PC-9 (cell line): ENCODE measurements around the gene FOXM1. TPM values are rescaled to one million over a fixed set of nuclear protein-coding genes. Genes with fewer than 3 reads are reported as not detected.
"Not testable (repeated sequence)": the region's sequence is repeated elsewhere in the genome, so short reads cannot be mapped to it uniquely, and the experiment has no call there.

Experiments
- BruUV-seq: library from RNA; stranded (reverse); fragments of 400-500 nt; replicated peaks from 2 replicates; lab custom pipeline; 2021; lab: Mats Ljungman, UMichigan
- CTCF ChIA-PET: fragments of 300-600 bp; sonication (Branson Sonifier 250); formaldehyde crosslinking; loops from one replicate; lab custom pipeline; 2022; ENCODE audit warnings: antibody characterized with exemption; lab: Charles Lee
- POLR2A ChIA-PET: fragments of 300-600 bp; sonication (Branson Sonifier 250); formaldehyde crosslinking; loops from one replicate; lab custom pipeline; 2022; ENCODE audit warnings: antibody characterized with exemption; ENCODE audit not compliant: unreplicated experiment; lab: Charles Lee
- DNase-seq, 2 experiments: peaks; one replicate each; pipeline versions ENCODE4 v3.0.0 to v3.0.0-alpha.2; 2015 to 2022; ENCODE audit warnings: mixed read lengths in 1 of 2
- H2AFZ ChIP-seq: fragments of 200-600 bp; sonication (generic); 2 replicates; pipeline ENCODE4 v1.8.1; 2017; ENCODE audit warnings: antibody characterized with exemption
- H3F3A ChIP-seq: fragments of 200-600 bp; sonication (generic); 2 replicates; pipeline ENCODE4 v1.8.1; 2017; ENCODE audit warnings: antibody characterized with exemption, mild to moderate bottlenecking, low read depth; ENCODE audit not compliant: insufficient read depth
- H3K27ac ChIP-seq: fragments of 200-600 bp; sonication (generic); 2 replicates; pipeline ENCODE4 v1.6.1; 2016; ENCODE audit warnings: mixed run types
- H3K27me3 ChIP-seq: fragments of 200-600 bp; sonication (generic); 2 replicates; pipeline ENCODE4 v1.6.1; 2016; ENCODE audit warnings: low read depth, mixed run types; ENCODE audit not compliant: insufficient read depth
- H3K36me3 ChIP-seq: fragments of 200-600 bp; sonication (generic); 2 replicates; pipeline ENCODE4 v1.6.1; 2016; ENCODE audit warnings: low read depth, mixed run types
- H3K4me1 ChIP-seq: fragments of 200-600 bp; sonication (generic); replicated peaks from 2 replicates; pipeline ENCODE4 v1.6.1; 2016; ENCODE audit warnings: mixed run types; ENCODE audit not compliant: insufficient read depth
- H3K4me2 ChIP-seq: fragments of 200-600 bp; sonication (generic); 2 replicates; pipeline ENCODE4 v1.6.1; 2017; ENCODE audit warnings: mixed run types
- H3K4me3 ChIP-seq: fragments of 200-600 bp; sonication (generic); 2 replicates; pipeline ENCODE4 v1.6.1; 2016; ENCODE audit warnings: mixed run types
- H3K79me2 ChIP-seq: fragments of 200-600 bp; sonication (generic); 2 replicates; pipeline ENCODE4 v1.6.1; 2017; ENCODE audit warnings: low read depth, mixed run types
- H3K9me2 ChIP-seq: fragments of 200-600 bp; sonication (generic); 2 replicates; pipeline ENCODE4 v1.8.1; 2017; ENCODE audit warnings: mild to moderate bottlenecking; ENCODE audit not compliant: insufficient read depth
- H3K9me3 ChIP-seq: fragments of 200-600 bp; sonication (generic); 2 replicates; pipeline ENCODE4 v1.8.1; 2016; ENCODE audit warnings: low read depth; ENCODE audit not compliant: insufficient read depth
- H4K20me1 ChIP-seq: fragments of 200-600 bp; sonication (generic); 2 replicates; pipeline ENCODE4 v1.8.1; 2017; ENCODE audit not compliant: insufficient read depth
- CTCF ChIP-seq: fragments of 200-600 bp; sonication (generic); conservative IDR thresholded peaks from 2 replicates; pipeline ENCODE4 v1.6.1; 2017; ENCODE audit warnings: mixed run types, antibody characterized with exemption, mild to moderate bottlenecking, moderate library complexity
- EZH2 ChIP-seq: fragments of 200-600 bp; sonication (generic); IDR thresholded peaks from 2 replicates; pipeline ENCODE4 v1.8.0; 2017; ENCODE audit warnings: antibody characterized with exemption, low read depth
- intact Hi-C: fragments of 100-400 bp; cut with micrococcal nuclease; formaldehyde crosslinking; loops from one replicate; pipeline ENCODE4 v1.10.0; 2022; ENCODE audit not compliant: unreplicated experiment
- total RNA-seq: library from RNA; stranded (reverse); gene quantifications from 2 replicates; pipeline ENCODE4 v1.2.3, GENCODE V29; 2021

FOXM1 gene
- total RNA-seq, 1 experiment from 2014 or later, result 225 TPM

- Histone ChIP-seq H3K27ac (no peak overlapping the region), H3K36me3 (peaks cover 27% of the 10 kb centered on the region), H3K79me2 (peaks cover 66% of the 10 kb centered on the region), H3K9me3 (no peaks in the 10 kb centered on the region), H2AFZ (peak overlapping the region; percentile 80), H3K9me2 (no peaks in the 10 kb centered on the region), H3K4me3 (peak overlapping the region; percentile 71), H3K27me3 (no peaks in the 10 kb centered on the region), H4K20me1 (peaks cover 15% of the 10 kb centered on the region), H3F3A (peaks cover 13% of the 10 kb centered on the region; the same call in 1 of the 2 replicates), H3K4me1 (peaks cover 15% of the 10 kb centered on the region; the same call in 1 of the 2 replicates), H3K4me2 (peak overlapping the region; percentile 98)
- ChIA-PET CTCF (interaction anchor here (0.7 kb wide), 1 partner anchor 13 kb away, joined by 3 read pairs; no protein-coding TSS in a partner anchor), POLR2A (interaction anchor here (0.6 to 0.7 kb wide), 2 partner anchors 73 to 1772 kb away, joined by 3 read pairs; partner anchors contain the start of genes AKAP3 and NDUFA9)
- TSS peak; percentile 58 for BruUV-seq
- no peak for DNase-seq
- intact Hi-C loops, result loop anchor here (1.0 to 5.0 kb wide), 5 partner anchors 15 to 166 kb away; partner anchors contain the start of genes ITFG2 and TEAD4
- TF ChIP-seq CTCF (no peak), EZH2 (no peak)
Measured at GRCh38 chr12:2876431-2877046, 435 bp downstream of the FOXM1 start.

DNA sequence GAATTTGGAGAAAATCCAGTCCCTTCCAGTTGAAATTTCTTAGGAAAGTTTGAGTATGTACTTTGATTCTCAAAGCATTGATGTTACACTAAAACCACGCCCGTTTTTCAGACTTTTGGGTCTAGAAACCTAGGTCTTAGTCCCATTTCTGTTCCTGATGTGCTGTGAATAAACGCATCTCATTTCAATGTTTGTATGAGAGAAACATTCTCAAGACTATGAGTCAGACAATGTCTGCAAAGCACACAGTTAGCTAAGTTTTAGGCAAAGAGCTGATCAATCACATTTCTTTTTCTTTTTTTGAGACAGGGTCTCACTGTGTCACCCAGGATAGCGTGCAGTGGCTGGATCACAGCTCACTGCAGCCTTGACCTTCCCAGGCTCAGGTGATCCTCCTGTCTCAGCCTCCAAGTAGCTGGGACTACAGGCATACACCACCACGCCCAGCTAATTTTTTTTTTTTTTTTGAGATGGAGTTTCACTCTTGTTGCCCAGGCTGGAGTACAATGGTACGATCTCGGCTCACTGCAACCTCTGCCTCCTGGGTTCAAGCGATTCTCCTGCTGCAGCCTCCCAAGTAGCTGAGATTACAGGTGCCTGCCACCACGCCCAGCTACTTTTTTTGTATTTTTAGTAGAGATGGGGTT, 7.9 kb downstream of the FOXM1 start:
- H3K4me2 ChIP-seq, H3K9me2 ChIP-seq, BruUV-seq, H3K4me3 ChIP-seq, H4K20me1 ChIP-seq, intact Hi-C loops, H3K4me1 ChIP-seq, H3K79me2 ChIP-seq, CTCF ChIA-PET, H2AFZ ChIP-seq, H3K27me3 ChIP-seq, H3K9me3 ChIP-seq, DNase-seq, POLR2A ChIA-PET, H3K27ac ChIP-seq, H3F3A ChIP-seq: not testable (repeated sequence)
- H3K36me3 ChIP-seq, result peaks cover 44% of the 10 kb centered on the region

- Histone ChIP-seq H4K20me1 (no peaks in the 10 kb centered on the region), H3F3A (peaks cover 3% of the 10 kb centered on the region; the same call in 1 of the 2 replicates), H3K4me1 (no peaks in the 10 kb centered on the region), H3K4me2 (no peak overlapping the region), H3K9me3 (no peaks in the 10 kb centered on the region), H3K4me3 (no peak overlapping the region), H3K36me3 (peaks cover 20% of the 10 kb centered on the region), H3K27me3 (no peaks in the 10 kb centered on the region), H2AFZ (no peak overlapping the region), H3K79me2 (no peaks in the 10 kb centered on the region), H3K9me2 (no peaks in the 10 kb centered on the region), H3K27ac (no peak overlapping the region)
- intact Hi-C loops, result no loop called here
- no TSS peak for BruUV-seq
- no peak for TF ChIP-seq CTCF
- TF ChIP-seq EZH2, result no peak
- CTCF ChIA-PET, result no interaction called here
- POLR2A ChIA-PET, result interaction anchor here (0.7 to 1.0 kb wide), 2 partner anchors 66 to 94 kb away, joined by 3 to 4 read pairs; no protein-coding TSS in a partner anchor
- DNase-seq, result no peak
Measured at GRCh38 chr12:2864198-2864597, 12.8 kb downstream of the FOXM1 start.

DNA sequence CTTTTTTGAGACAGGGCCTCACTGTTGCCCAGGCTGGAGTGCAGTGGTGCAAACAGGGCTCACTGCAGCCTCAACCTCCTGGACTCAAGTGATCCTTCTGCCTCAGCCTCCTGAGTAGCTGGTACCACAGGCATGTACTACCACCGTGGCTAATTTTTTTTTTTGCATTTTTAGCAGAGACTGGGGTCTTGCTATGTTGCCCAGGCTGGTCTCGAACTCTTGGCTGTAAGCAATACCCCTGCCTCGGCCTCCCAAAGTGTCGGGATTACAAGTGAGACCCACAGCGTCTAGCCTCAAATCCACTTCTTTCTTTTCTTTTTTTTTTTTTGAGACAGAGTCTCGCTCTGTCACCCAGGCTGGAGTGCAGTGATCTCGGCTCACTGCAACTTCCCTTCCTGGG, 13.6 kb downstream of the FOXM1 start:
- POLR2A ChIA-PET, result interaction anchor here (1.0 kb wide), 1 partner anchor 95 kb away, joined by 4 read pairs; no protein-coding TSS in a partner anchor
- H3K27ac ChIP-seq, DNase-seq, H3K4me2 ChIP-seq, H3K9me3 ChIP-seq, H3K4me3 ChIP-seq, intact Hi-C loops, H3K9me2 ChIP-seq, H3K27me3 ChIP-seq, H3F3A ChIP-seq, H3K4me1 ChIP-seq, BruUV-seq, H3K79me2 ChIP-seq, H2AFZ ChIP-seq, CTCF ChIA-PET, H4K20me1 ChIP-seq: not testable (repeated sequence)
- peaks cover 14% of the 10 kb centered on the region for H3K36me3 ChIP-seq
